Upper lobe of left lung (tissue), 6 donors: Measurements from ENCODE around the gene SLC9A6. TPM values are rescaled to one million over a fixed set of nuclear protein-coding genes. Genes with fewer than 3 reads are reported as not detected.

ENCODE experiments used
- ATAC-seq, 2 donors: fragments of 200-7000 bp; cut with Tn5 transposase; one replicate each; pipeline ENCODE4 v1.9.1; 2022; ENCODE audit warnings: mild to moderate bottlenecking in 2 of 2, moderate library complexity in 2 of 2; ENCODE audit not compliant: low FRiP score in 2 of 2
- DNase-seq, 2 donors: peaks; one replicate each; pipeline ENCODE4 v3.0.0-alpha.2; 2019 to 2020
- H3K27ac ChIP-seq, 4 donors: fragments of 200-600 bp; sonication (generic); one replicate each; pipeline ENCODE4 v1.5.1; 2016 to 2019
- H3K27me3 ChIP-seq, 4 donors: fragments of 200-600 bp; sonication (generic); one replicate each; pipeline ENCODE4 v1.5.1; 2017 to 2019
- H3K36me3 ChIP-seq, 4 donors: fragments of 200-600 bp; sonication (generic); one replicate each; pipeline ENCODE4 v1.5.1; 2016 to 2019
- H3K4me1 ChIP-seq, 4 donors: fragments of 200-600 bp; sonication (generic); one replicate each; pipeline ENCODE4 v1.5.1; 2018 to 2019
- H3K4me3 ChIP-seq, 4 donors: fragments of 200-600 bp; sonication (generic); one replicate each; pipeline ENCODE4 v1.5.1; 2017 to 2019; ENCODE audit warnings: mild to moderate bottlenecking in 2 of 4, moderate library complexity in 1 of 4
- H3K9me3 ChIP-seq, 4 donors: fragments of 200-600 bp; sonication (generic); one replicate each; pipeline ENCODE4 v1.5.1; 2018 to 2019
- CTCF ChIP-seq, 6 experiments: fragments of 450-650 bp in 4 of 6; fragments of 200-600 bp in 2 of 6; sonication (generic) in 2 of 6; IDR thresholded peaks; one replicate each; pipeline ENCODE4 v1.5.1; 2016 to 2019; ENCODE audit warnings: antibody characterized with exemption in 6 of 6
- EP300 ChIP-seq, 4 donors: sonication (generic); formaldehyde crosslinking; IDR thresholded peaks; one replicate each; pipeline ENCODE4 v1.5.1; 2017; ENCODE audit warnings: antibody characterized with exemption in 4 of 4, control low read depth in 2 of 4
- POLR2A ChIP-seq, 4 donors: fragments of 450-650 bp; IDR thresholded peaks; one replicate each; pipeline ENCODE4 v1.5.1; 2016 to 2017; ENCODE audit warnings: antibody characterized with exemption in 4 of 4, mild to moderate bottlenecking in 2 of 4
- POLR2AphosphoS5 ChIP-seq, 2 donors: sonication (generic); formaldehyde crosslinking; IDR thresholded peaks; one replicate each; pipeline ENCODE4 v1.5.1; 2017; ENCODE audit warnings: antibody characterized with exemption in 2 of 2
- WGBS, 2 donors: methylation state at CpG; one replicate each; pipeline ENCODE4 v1.1.5; 2017 to 2018; 5-methylcytosine and 5-hydroxymethylcytosine counted together
- total RNA-seq, 6 donors: library from RNA; depleted of rRNA in 4 of 6; stranded (reverse); fragments of >200 nt in 4 of 6; gene quantifications; one replicate each; pipeline versions ENCODE4 v1.1.0 to v1.2.1, GENCODE V29; 2016 to 2021
- donor health status: DM: no; HTN: no; CAD: no; lungs with moderate emphysema.
- donor health status: DM: no; HTN: yes; CAD: no; lungs with severe emphysema.

The SLC9A6 gene
- total RNA-seq, 6 donors from 2014 or later: 4.7 to 16.9 (median 11.5) TPM

- H3K27ac ChIP-seq: no peak overlapping the region
- ATAC-seq (no peak), DNase-seq (no peak)
- 61 to 87% methylated on average over 1 of the region's 1 CpG for WGBS, 2 donors
- no peaks in the 10 kb centered on the region for H3K9me3 ChIP-seq
- H3K4me3 ChIP-seq: no peak overlapping the region
- H3K27me3 ChIP-seq: no peaks in the 10 kb centered on the region
- TF ChIP-seq CTCF (IDR thresholded peaks at IDR 0.05) (no peak), POLR2AphosphoS5 (IDR thresholded peaks at IDR 0.05) (no peak), POLR2A (IDR thresholded peaks at IDR 0.05) (no peak), EP300 (IDR thresholded peaks at IDR 0.05) (no peak)
- H3K4me1 ChIP-seq: no peaks in the 10 kb centered on the region
- no peaks in the 10 kb centered on the region for H3K36me3 ChIP-seq
Measured at GRCh38 chrX:136035663-136036062, 50.4 kb downstream of the SLC9A6 start.

GRCh38 chrX:136039485-136039884 lies 54.2 kb downstream of the SLC9A6 start:
- Histone ChIP-seq H3K27me3 (no peaks in the 10 kb centered on the region), H3K4me1 (no peaks in the 10 kb centered on the region), H3K9me3 (no peaks in the 10 kb centered on the region), H3K4me3 (no peak overlapping the region), H3K36me3 (no peaks in the 10 kb centered on the region), H3K27ac (no peak overlapping the region)
- DNase-seq (no peak), ATAC-seq (no peak)
- TF ChIP-seq POLR2AphosphoS5 (IDR thresholded peaks at IDR 0.05) (no peak), CTCF (IDR thresholded peaks at IDR 0.05) (no peak), POLR2A (IDR thresholded peaks at IDR 0.05) (no peak), EP300 (IDR thresholded peaks at IDR 0.05) (no peak)

DNA sequence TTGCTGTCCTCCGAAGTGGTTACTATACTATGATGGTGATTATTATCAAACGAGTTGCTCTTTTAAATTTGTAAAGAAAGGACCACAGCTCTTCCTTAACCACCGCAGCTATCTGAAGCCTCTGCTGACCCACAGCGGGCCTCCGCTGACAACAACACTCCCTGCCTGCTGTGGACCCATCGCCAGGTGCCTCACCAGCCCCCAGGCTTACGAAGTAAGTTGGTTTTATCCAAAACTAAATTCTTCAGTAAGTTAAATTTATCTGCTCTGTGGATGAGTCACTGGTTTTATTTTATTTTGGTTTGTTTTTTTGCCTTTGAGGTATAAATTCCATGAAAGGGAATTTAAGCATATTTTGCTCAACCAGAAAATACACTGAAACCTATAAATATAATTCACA lies 54.7 kb downstream of the SLC9A6 start:
- no peak overlapping the region for H3K27ac ChIP-seq
- no peak for ATAC-seq
- WGBS, 2 donors: 72% methylated on average over 7 of the region's 7 CpGs

DNA sequence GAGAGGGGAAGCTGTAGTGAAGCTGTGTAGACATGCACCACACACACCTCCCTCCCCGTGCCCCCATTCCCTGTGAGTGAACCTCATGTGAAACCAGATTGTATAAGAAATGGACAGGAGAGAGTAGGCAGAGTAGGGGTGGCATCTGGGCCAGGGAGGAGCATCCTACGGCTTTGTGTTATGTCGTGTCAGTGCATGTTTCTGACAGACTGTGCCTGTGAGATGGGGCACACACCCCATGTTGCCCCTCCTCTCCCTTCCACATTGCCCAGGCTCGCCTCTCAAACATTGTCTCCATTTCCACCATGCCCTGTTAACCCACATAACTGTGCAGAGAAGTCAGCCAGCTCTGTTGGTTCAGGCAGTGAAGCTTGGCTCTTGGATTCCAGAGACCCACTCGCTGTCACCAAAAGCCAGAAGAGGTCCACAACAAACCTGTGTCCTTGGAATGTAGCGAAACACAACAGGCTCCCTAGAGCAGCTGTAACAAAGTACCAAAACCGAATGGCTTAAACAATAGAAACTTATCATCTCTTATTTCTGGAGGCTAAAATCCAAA lies 56.1 kb downstream of the SLC9A6 start:
- WGBS, 2 donors: 77 to 93% methylated on average over 4 to 7 of the region's 7 CpGs
- TF ChIP-seq EP300 (IDR thresholded peaks at IDR 0.05): no peak
- TF ChIP-seq POLR2A (IDR thresholded peaks at IDR 0.05): no peak
- no peak for TF ChIP-seq CTCF (IDR thresholded peaks at IDR 0.05)
- TF ChIP-seq POLR2AphosphoS5 (IDR thresholded peaks at IDR 0.05): no peak
- Histone ChIP-seq H3K4me1 (no peaks in the 10 kb centered on the region), H3K27ac (no peak overlapping the region), H3K9me3 (no peaks in the 10 kb centered on the region), H3K36me3 (peaks cover 0 to 3% (median 0%) of the 10 kb centered on the region in 4 donors), H3K4me3 (no peak overlapping the region), H3K27me3 (no peaks in the 10 kb centered on the region)
- peak in 1 of 2 donors; percentile 40 for ATAC-seq
- no peak for DNase-seq

More for the DNA sequence above, 54.7 kb downstream of the SLC9A6 start:
- H3K4me3 ChIP-seq: no peak overlapping the region
- no peak for DNase-seq
- no peaks in the 10 kb centered on the region for H3K36me3 ChIP-seq
- no peaks in the 10 kb centered on the region for H3K4me1 ChIP-seq
- H3K27me3 ChIP-seq: no peaks in the 10 kb centered on the region
- TF ChIP-seq POLR2A (IDR thresholded peaks at IDR 0.05) (no peak), CTCF (IDR thresholded peaks at IDR 0.05) (no peak), EP300 (IDR thresholded peaks at IDR 0.05) (no peak), POLR2AphosphoS5 (IDR thresholded peaks at IDR 0.05) (no peak)
- H3K9me3 ChIP-seq: no peaks in the 10 kb centered on the region

GRCh38 chrX:136045008-136045407 lies 59.8 kb downstream of the SLC9A6 start:
- Histone ChIP-seq H3K27me3 (no peaks in the 10 kb centered on the region), H3K4me1 (no peaks in the 10 kb centered on the region), H3K4me3 (no peak overlapping the region), H3K27ac (no peak overlapping the region), H3K36me3 (peaks cover 0 to 3% (median 0%) of the 10 kb centered on the region in 4 donors), H3K9me3 (no peaks in the 10 kb centered on the region)
- 70 to 78% methylated on average over 4 to 5 of the region's 5 CpGs for WGBS, 2 donors
- no peak for ATAC-seq
- TF ChIP-seq POLR2A (IDR thresholded peaks at IDR 0.05): no peak
- no peak for TF ChIP-seq CTCF (IDR thresholded peaks at IDR 0.05)
- no peak for TF ChIP-seq POLR2AphosphoS5 (IDR thresholded peaks at IDR 0.05)
- no peak for TF ChIP-seq EP300 (IDR thresholded peaks at IDR 0.05)
- no peak for DNase-seq
